LNCAP (cell line): ENCODE measurements around the gene MLF2.

ENCODE experiments used
- TF ChIP-seq, protein P1 (sequence below): fragments of 450-650 bp; IDR thresholded peaks from 2 replicates; pipeline ENCODE4 v1.5.1; 2017; ENCODE audit warnings: mild to moderate bottlenecking

Gene MLF2

DNA sequence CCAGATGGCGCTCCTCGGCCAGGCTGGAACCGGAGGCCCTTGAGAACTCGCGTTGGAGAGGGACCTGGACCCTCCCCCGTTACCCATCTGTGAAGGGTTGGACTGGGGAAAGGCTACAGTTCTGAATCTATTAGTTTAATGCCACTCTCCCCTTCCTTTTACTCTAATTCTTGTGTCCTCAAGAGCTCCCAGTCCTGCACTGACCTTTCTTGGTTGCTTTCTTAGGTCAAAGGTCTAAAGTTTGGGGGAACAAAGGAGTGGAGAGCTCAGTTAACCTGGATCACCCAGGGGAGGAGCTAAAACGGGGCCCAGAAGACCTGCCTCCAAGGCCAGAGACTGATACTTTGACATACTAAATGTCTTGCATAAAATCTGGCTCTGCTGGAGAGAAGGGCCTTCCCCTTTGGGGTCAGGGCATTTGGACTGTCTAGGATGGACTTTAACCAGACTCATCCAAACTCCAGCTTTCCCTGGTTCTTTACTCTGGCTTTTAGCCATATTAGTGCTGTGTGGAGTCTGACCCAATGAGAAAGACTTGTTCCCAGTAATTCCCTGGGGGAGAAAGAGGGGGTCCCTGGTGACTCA, 923 bp upstream of the MLF2 start:
- TF ChIP-seq, protein P1, sequence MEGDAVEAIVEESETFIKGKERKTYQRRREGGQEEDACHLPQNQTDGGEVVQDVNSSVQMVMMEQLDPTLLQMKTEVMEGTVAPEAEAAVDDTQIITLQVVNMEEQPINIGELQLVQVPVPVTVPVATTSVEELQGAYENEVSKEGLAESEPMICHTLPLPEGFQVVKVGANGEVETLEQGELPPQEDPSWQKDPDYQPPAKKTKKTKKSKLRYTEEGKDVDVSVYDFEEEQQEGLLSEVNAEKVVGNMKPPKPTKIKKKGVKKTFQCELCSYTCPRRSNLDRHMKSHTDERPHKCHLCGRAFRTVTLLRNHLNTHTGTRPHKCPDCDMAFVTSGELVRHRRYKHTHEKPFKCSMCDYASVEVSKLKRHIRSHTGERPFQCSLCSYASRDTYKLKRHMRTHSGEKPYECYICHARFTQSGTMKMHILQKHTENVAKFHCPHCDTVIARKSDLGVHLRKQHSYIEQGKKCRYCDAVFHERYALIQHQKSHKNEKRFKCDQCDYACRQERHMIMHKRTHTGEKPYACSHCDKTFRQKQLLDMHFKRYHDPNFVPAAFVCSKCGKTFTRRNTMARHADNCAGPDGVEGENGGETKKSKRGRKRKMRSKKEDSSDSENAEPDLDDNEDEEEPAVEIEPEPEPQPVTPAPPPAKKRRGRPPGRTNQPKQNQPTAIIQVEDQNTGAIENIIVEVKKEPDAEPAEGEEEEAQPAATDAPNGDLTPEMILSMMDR: peak; percentile 95

DNA sequence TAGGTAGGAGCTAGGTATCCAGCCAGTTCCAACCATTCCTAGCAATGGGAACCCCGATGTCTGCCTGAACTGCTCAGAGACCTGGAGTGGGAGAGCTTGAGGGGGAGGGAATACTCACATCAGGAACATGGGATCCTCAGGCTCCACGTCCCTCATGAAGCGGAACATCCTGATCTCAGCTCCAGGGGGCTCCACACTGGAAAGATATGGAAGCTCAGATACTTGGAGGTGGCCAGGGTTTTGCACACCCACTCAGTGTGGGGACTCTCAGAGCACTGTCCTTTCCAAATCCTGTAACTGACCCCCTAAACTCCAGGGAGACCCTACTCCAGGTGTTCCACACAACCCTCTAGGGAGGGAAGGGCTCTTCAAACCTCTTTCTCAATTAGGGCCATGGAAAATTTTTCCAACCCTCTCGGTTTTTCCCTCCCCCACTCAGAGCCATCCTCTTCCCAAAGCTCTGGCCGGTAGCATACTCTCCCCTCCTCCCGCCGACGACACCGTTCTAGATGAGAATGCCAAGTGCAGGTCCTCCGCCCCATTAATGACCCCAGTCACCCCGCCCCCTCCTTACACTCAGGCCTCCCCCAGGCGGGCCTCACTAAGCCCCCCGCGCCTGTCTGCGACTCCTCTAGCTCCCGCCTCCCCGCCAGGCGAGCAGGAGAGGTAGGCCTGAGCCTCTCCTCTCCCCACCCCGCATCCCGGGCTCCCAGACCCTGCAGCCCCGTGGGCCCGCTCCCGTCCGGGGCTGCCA, 597 bp downstream of the MLF2 start:
- TF ChIP-seq, protein P1: peak; percentile 25; the same call in 1 of the 2 replicates

DNA sequence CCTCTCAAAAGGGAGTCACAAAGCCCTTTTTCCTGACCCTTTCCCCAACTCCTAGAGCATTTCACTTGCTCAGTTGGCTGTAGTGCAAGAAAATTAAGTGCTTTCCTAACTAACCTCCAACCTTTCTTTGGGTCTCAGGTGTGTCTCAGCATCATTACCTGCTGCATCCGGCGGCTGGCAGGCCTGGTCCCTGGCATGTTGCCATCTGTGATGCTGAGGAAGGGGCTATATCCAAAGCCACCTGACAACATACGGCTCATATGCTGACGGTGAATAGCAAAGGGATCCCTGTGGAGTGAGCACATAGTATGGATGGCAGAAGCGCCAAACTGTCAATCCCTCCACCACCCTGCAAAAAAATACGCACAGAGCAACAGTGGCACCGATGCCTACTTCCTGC, 1.2 kb downstream of the MLF2 start:
- TF ChIP-seq, protein P1: no peak

DNA sequence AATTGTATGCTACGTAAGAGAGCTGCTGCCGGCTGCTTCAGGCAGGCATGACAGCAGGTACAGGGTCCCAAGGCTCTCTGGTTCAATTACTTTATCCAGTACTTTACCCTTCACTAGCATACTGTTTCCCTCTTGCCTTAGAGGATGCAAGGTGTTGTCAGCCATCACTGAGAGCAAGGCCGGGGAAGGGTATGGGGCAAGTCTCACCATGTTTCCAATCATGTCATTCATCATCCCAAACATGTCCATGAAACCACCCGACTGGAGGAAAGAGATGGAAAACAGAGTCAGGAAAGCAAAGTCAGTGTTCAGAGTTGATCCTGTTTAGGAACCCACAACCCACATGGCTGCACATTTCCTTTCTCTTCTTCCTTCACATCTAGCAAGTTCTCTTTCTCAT, 2.4 kb downstream of the MLF2 start:
- TF ChIP-seq, protein P1: no peak

DNA sequence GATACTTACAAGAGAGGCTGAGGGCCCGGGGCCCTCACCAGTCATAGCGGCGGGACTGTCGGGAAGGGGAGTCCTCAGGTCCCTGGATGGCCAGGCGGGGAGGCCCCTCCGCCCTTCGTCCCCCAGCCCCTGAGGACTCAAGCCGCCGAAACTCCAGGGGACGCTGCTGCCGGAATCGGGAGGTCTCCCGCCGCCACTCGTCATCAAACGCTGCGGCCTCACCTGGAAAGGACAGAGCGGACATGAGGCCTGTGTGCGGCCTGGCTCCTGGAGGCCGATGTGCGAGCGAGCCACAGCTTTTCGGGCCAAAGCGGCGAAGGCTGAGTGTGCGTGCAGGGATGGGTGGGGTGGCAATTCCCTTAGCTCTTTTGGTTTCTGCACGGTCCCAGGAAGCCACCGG, 4.2 kb downstream of the MLF2 start:
- TF ChIP-seq, protein P1: no peak

DNA sequence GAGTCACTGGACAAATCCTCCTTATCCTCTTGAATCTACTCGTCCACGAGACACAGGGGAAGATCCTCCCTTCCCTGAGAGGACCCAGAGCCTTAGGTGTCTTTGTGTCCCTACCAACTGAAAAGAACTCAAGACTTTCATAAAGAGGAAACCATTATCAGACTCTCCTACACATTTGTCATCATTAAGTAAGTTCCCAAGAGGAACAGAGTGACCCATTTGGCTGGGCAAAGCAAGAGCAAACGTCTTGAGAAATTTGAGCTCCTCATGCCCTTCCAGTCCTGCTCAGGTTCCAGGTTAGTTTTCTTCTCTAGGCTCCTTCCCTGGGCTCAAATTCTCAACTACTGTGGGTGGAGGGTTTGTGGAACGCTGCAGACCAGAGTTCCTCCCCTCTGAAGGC, 5.7 kb downstream of the MLF2 start:
- TF ChIP-seq, protein P1: no peak

DNA sequence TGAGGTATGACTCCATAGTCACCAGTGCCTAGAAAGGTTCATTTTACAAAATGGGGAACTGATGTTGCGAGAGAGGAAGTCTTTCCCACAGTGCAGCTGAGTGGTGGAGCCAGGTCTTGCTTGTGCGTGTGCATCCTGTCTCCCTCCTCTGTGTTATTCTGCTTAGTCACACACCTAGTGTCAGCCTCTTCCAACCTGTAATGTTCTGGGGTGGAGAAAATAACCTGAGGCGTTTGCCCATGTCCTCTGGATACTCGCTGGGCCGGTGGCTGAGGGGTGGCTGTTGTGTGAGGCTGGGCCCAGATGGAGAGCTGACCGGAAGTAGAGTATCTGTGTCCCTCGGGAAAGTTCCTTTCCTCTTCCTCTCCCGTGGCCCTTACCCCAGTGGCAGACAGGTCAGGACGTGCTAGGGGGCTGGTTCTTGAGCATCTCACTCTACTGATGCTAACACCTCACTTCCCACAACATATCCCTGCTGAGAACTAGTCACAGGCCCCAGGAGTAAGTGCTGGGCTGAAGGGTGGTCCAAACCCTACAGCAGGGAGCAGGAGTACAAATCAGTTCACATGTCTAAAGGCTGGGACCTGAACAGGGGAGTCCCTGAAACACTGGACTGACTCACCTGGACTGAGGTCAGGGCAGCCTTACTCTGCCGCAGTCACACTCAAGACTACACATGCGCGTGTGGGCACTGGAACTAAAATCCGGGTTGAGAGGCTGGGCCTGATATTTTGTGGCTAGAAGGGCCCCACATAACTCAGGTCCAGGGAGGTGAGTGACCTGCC, 7.0 kb downstream of the MLF2 start:
- TF ChIP-seq, protein P1: no peak
